H9 (cell line): Measurements from ENCODE around the gene PHGDH. TPM values are rescaled to one million over a fixed set of nuclear protein-coding genes. Genes with fewer than 3 reads are reported as not detected.
A peak's percentile ranks its signal among the peaks of the same experiment; 100 is the strongest.

Experiments used
- DNase-seq: peaks from one replicate; pipeline ENCODE4 v3.0.0-alpha.2; 2017
- H2AFZ ChIP-seq: one replicate; pipeline ENCODE4 v1.6.1; 2013; ENCODE audit warnings: mild to moderate bottlenecking, low read length, control low read depth, moderate library complexity
- H2AK5ac ChIP-seq: 2 replicates; pipeline ENCODE4 v1.6.1; 2013; ENCODE audit warnings: low read length, control low read depth, mixed read lengths; ENCODE audit not compliant: insufficient read length
- H2BK120ac ChIP-seq: one replicate; pipeline ENCODE4 v1.6.1; 2013; ENCODE audit warnings: low read depth, mild to moderate bottlenecking, low read length, control low read depth, inconsistent platforms; ENCODE audit not compliant: poor library complexity, severe bottlenecking
- H2BK12ac ChIP-seq: 2 replicates; pipeline ENCODE4 v1.6.1; 2013; ENCODE audit warnings: low read length, control low read depth, mixed read lengths, low read depth; ENCODE audit not compliant: insufficient read length
- H2BK15ac ChIP-seq: 2 replicates; pipeline ENCODE4 v1.6.1; 2013; ENCODE audit warnings: low read depth, low read length, control low read depth
- H2BK20ac ChIP-seq: one replicate; pipeline ENCODE4 v1.6.1; 2013; ENCODE audit warnings: low read depth, mild to moderate bottlenecking, low read length, control low read depth, inconsistent platforms; ENCODE audit not compliant: poor library complexity, severe bottlenecking
- H2BK5ac ChIP-seq: 2 replicates; pipeline ENCODE4 v1.6.1; 2013; ENCODE audit warnings: low read length, control low read depth, mixed read lengths; ENCODE audit not compliant: insufficient read length
- H3K14ac ChIP-seq: 2 replicates; pipeline ENCODE4 v1.6.1; 2013; ENCODE audit warnings: low read length, control low read depth; ENCODE audit not compliant: insufficient read depth
- H3K18ac ChIP-seq: 2 replicates; pipeline ENCODE4 v1.6.1; 2013; ENCODE audit warnings: low read depth, mild to moderate bottlenecking, mixed read lengths, low read length, control low read depth; ENCODE audit not compliant: insufficient read length
- H3K23ac ChIP-seq: 2 replicates; pipeline ENCODE4 v1.6.1; 2013; ENCODE audit warnings: low read length, control low read depth, mixed read lengths, low read depth; ENCODE audit not compliant: insufficient read length
- H3K23me2 ChIP-seq: 2 replicates; pipeline ENCODE4 v1.6.1; 2013; ENCODE audit warnings: low read depth, mild to moderate bottlenecking, mixed read lengths, low read length, control low read depth; ENCODE audit not compliant: insufficient read length, poor library complexity, severe bottlenecking
- H3K27ac ChIP-seq: 2 replicates; pipeline ENCODE4 v1.5.1; 2013; ENCODE audit warnings: low read length, control low read depth, mixed read lengths, low read depth; ENCODE audit not compliant: insufficient read length
- H3K27me3 ChIP-seq: 2 replicates; pipeline ENCODE4 v1.6.1; 2013; ENCODE audit warnings: low read length, control low read depth, inconsistent platforms; ENCODE audit not compliant: insufficient read depth
- H3K4ac ChIP-seq: 2 replicates; pipeline ENCODE4 v1.6.1; 2013; ENCODE audit warnings: low read depth, mild to moderate bottlenecking, control low read depth, inconsistent platforms, low read length, moderate library complexity
- H3K4me1 ChIP-seq: 2 replicates; pipeline ENCODE4 v1.6.1; 2013; ENCODE audit warnings: low read length, control low read depth, inconsistent platforms; ENCODE audit not compliant: insufficient read depth
- H3K4me2 ChIP-seq: 2 replicates; pipeline ENCODE4 v1.6.1; 2013; ENCODE audit warnings: low read length, control low read depth, mixed read lengths; ENCODE audit not compliant: insufficient read length, insufficient read depth
- H3K56ac ChIP-seq: 2 replicates; pipeline ENCODE4 v1.6.1; 2013; ENCODE audit warnings: low read depth, mild to moderate bottlenecking, mixed read lengths, low read length, control low read depth; ENCODE audit not compliant: insufficient read length
- H3K79me1 ChIP-seq: 2 replicates; pipeline ENCODE4 v1.6.1; 2013; ENCODE audit warnings: low read depth, mild to moderate bottlenecking, moderate library complexity, low read length, control low read depth, inconsistent platforms; ENCODE audit not compliant: insufficient read depth, poor library complexity, severe bottlenecking
- H3K79me2 ChIP-seq: 2 replicates; pipeline ENCODE4 v1.6.1; 2013; ENCODE audit warnings: low read length, control low read depth, inconsistent platforms; ENCODE audit not compliant: insufficient read depth
- H3K9ac ChIP-seq: 2 replicates; pipeline ENCODE4 v1.6.1; 2013; ENCODE audit warnings: low read length, control low read depth, mixed read lengths; ENCODE audit not compliant: insufficient read length; ENCODE audit errors: extremely low read depth
- H3K9me3 ChIP-seq: one replicate; pipeline ENCODE4 v1.6.1; 2013; ENCODE audit warnings: low read depth, low read length, inconsistent platforms; ENCODE audit not compliant: control insufficient read depth
- H3T11ph ChIP-seq: one replicate; pipeline ENCODE4 v1.6.1; 2013; ENCODE audit warnings: mild to moderate bottlenecking, low read length, control low read depth, inconsistent platforms
- H4K20me1 ChIP-seq: one replicate; pipeline ENCODE4 v1.6.1; 2013; ENCODE audit not compliant: control insufficient read depth, insufficient read length, insufficient read depth
- H4K5ac ChIP-seq: 2 replicates; pipeline ENCODE4 v1.6.1; 2013; ENCODE audit warnings: low read depth, mild to moderate bottlenecking, mixed read lengths, low read length, control low read depth; ENCODE audit not compliant: insufficient read length
- H4K8ac ChIP-seq: replicated peaks from 2 replicates; pipeline ENCODE4 v1.6.1; 2013; ENCODE audit warnings: low read length, control low read depth, mixed read lengths, low read depth; ENCODE audit not compliant: insufficient read length
- H4K91ac ChIP-seq: 2 replicates; pipeline ENCODE4 v1.6.1; 2013; ENCODE audit warnings: low read depth, mild to moderate bottlenecking, moderate library complexity, mixed read lengths, low read length, control low read depth; ENCODE audit not compliant: insufficient read length
- H3K27ac Mint-ChIP-seq, 3 experiments: 2 replicates in 2 of 3; 3 replicates in 1 of 3; pipeline ENCODE4 v1.8.0; 2020 to 2021; ENCODE audit warnings: mixed read lengths in 3 of 3, mild to moderate bottlenecking in 1 of 3, moderate library complexity in 1 of 3
- H3K27me3 Mint-ChIP-seq: 2 replicates; pipeline ENCODE4 v1.8.0; 2021; ENCODE audit warnings: low read depth, mild to moderate bottlenecking, moderate library complexity, mixed read lengths
- H3K36me3 Mint-ChIP-seq, 3 experiments: 2 replicates in 2 of 3; 3 replicates in 1 of 3; pipeline ENCODE4 v1.8.0; 2020 to 2021; ENCODE audit warnings: low read depth in 3 of 3, mixed read lengths in 3 of 3; ENCODE audit not compliant: insufficient read depth in 1 of 3
- H3K4me1 Mint-ChIP-seq, 2 experiments: 2 replicates each; pipeline ENCODE4 v1.8.0; 2020; ENCODE audit warnings: mixed read lengths in 2 of 2
- H3K4me3 Mint-ChIP-seq, 2 experiments: 2 replicates in 1 of 2; 3 replicates in 1 of 2; pipeline ENCODE4 v1.8.0; 2020 to 2021; ENCODE audit warnings: mild to moderate bottlenecking in 2 of 2, mixed read lengths in 2 of 2, moderate library complexity in 1 of 2
- H3K9me3 Mint-ChIP-seq, 2 experiments: 2 replicates in 1 of 2; 3 replicates in 1 of 2; pipeline ENCODE4 v1.8.0; 2020; ENCODE audit warnings: mild to moderate bottlenecking in 2 of 2, mixed read lengths in 2 of 2, moderate library complexity in 1 of 2
- CTCF ChIP-seq: fragments of 200-600 bp; sonication (generic); conservative IDR thresholded peaks from 3 replicates; pipeline ENCODE4 v1.8.0; 2021; ENCODE audit warnings: antibody characterized with exemption, mild to moderate bottlenecking
- WGBS: extraction: QIAGEN DNeasy Blood & Tissue Kit; methylation state at CpG from one replicate; pipeline ENCODE4 v1.1.7; 2013; ENCODE audit warnings: missing lambda C conversion rate, low lambda C conversion rate, mixed read lengths; ENCODE audit not compliant: insufficient read length; ENCODE audit errors: extremely low coverage; 5-methylcytosine and 5-hydroxymethylcytosine counted together
- total RNA-seq: library from RNA; stranded (reverse); gene quantifications from 2 replicates; pipeline ENCODE4 v1.2.1, GENCODE V29; 2021

The PHGDH gene
- total RNA-seq, 1 experiment from 2014 or later = 458 TPM

- Mint-ChIP-seq H3K4me1 (peaks cover 7 to 17% of the 10 kb centered on the region in 2 experiments), H3K4me3 (no peak overlapping the region), H3K27ac (peak overlapping the region; percentile 27 to 90 (median 49); a peak in 3 of 7 replicates), H3K9me3 (no peaks in the 10 kb centered on the region; a peak in 1 of 5 replicates), H3K27me3 (no peaks in the 10 kb centered on the region; the same call in none of the 2 replicates), H3K36me3 (peaks cover 51 to 81% (median 74%) of the 10 kb centered on the region in 3 experiments; a peak in 6 of 7 replicates)
- WGBS = no CpG with 5 or more reads among the region's 13 CpGs
- Histone ChIP-seq H3K14ac (no peak overlapping the region), H2BK20ac (no peak overlapping the region), H3K23me2 (no peaks in the 10 kb centered on the region), H3K23ac (no peak overlapping the region), H4K20me1 (no peaks in the 10 kb centered on the region), H2BK5ac (no peak overlapping the region), H3K27ac (no peak overlapping the region), H3T11ph (no peak overlapping the region), H3K27me3 (no peaks in the 10 kb centered on the region; the same call in 1 of the 2 replicates), H2AK5ac (no peak overlapping the region), H3K79me2 (no peaks in the 10 kb centered on the region), H3K9me3 (no peaks in the 10 kb centered on the region), H4K91ac (no peak overlapping the region), H2BK15ac (no peak overlapping the region), H2AFZ (no peak overlapping the region), H3K4ac (no peak overlapping the region), H3K18ac (no peak overlapping the region), H3K79me1 (peaks cover 3% of the 10 kb centered on the region), H3K56ac (no peak overlapping the region), H4K5ac (no peak overlapping the region), H2BK12ac (no peak overlapping the region), H3K9ac (no peak overlapping the region), H3K4me2 (no peak overlapping the region), H2BK120ac (no peak overlapping the region), H3K4me1 (no peaks in the 10 kb centered on the region), H4K8ac (no peak overlapping the region)
- DNase-seq = no peak
- no peak for TF ChIP-seq CTCF
These were observed 29.4 kb downstream of the PHGDH start for GRCh38 chr1:119740896-119741780.
